NCI-H146 treated with DMSO at 0.1 percent for 48 hours (cell line): ENCODE measurements around the gene OR2G6.
"Not testable (repeated sequence)": the region's sequence is repeated elsewhere in the genome, so short reads cannot be mapped to it uniquely, and the experiment has no call there.

Experiments used
- DNase-seq: peaks from one replicate; lab custom pipeline; 2025; ENCODE audit not compliant: unreplicated experiment; lab: John Stamatoyannopoulos, UW

Gene OR2G6

GRCh38 chr1:248573856-248574255, 66.0 kb downstream of the OR2G6 start:
- DNase-seq = not testable (repeated sequence)

DNA sequence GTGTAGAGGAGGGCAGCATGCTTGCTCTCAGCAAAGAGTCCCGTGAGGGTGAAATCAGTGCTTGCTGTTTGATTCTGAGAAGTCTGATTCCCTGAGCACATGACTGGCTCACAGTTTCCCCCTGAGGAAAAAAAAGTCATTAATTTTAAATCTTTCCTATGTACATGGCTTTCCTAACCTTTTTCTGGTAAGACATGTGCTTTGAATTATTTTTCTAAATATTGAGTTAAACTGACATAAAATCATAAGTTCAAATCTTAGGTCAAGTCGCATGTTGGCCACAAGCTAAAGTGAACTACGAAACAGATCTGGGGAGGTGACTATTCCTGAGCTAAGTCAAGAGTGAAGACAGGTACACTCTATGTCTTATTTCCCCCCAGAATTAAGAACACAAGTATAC, 66.8 kb downstream of the OR2G6 start, which contains the start of gene OR2T34:
Gene OR2T34, minus strand, starts transcription at position 101 of the 400 bp plus-strand sequence. Its CDS starts 0 bp downstream, at position 101.
- not testable (repeated sequence) for DNase-seq

DNA sequence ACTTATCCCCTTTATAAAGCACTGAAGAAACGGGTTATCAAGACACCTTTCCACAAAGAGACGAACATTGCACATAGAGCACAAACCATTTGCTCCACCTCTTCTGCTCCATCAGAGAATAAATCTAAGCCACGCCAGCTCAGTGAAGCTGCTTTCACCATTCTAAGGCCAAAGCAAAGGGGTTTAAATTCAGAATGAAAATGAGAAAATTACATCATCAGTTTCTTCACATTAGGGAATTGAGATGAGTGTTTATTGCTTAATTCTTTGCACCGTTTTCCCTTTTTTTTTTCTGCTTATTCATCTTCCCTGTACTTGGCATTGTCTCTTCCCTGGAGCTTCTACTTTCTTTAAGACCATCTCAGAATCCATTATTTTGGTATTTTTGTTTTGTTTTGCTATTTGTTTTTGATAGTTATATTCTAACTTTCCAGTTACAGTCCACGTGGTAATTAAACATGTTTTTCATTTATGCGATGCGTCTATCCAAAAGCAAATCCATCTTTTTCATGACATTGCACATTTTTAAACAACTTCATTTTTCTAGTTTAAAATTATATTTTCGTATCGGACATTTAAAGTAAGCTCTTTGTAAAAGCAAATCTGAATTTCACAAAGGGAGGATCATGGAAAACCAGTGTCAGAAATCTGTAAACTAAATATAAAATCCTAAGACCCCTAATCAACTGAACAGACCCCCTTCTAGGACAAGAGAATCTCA, 68.5 kb downstream of the OR2G6 start:
- DNase-seq = no peak
